ENCODE results near the gene P4HA2.

P4HA2 gene

GRCh38 chr5:132259069-132259851 is 31.6 kb upstream of the P4HA2 start:
- H3K4me1 Mint-ChIP-seq (ENCODE audit: low read depth), result peaks cover 40% of the 10 kb centered on the region
- no peaks in the 10 kb centered on the region for H3K9me3 Mint-ChIP-seq (ENCODE audit: low read depth)
- H3K27ac Mint-ChIP-seq, result no peak overlapping the region
- H3K4me3 Mint-ChIP-seq, result no peak overlapping the region
- no peaks in the 10 kb centered on the region for H3K36me3 Mint-ChIP-seq
- H3K27me3 Mint-ChIP-seq, result peaks cover 7% of the 10 kb centered on the region

DNA sequence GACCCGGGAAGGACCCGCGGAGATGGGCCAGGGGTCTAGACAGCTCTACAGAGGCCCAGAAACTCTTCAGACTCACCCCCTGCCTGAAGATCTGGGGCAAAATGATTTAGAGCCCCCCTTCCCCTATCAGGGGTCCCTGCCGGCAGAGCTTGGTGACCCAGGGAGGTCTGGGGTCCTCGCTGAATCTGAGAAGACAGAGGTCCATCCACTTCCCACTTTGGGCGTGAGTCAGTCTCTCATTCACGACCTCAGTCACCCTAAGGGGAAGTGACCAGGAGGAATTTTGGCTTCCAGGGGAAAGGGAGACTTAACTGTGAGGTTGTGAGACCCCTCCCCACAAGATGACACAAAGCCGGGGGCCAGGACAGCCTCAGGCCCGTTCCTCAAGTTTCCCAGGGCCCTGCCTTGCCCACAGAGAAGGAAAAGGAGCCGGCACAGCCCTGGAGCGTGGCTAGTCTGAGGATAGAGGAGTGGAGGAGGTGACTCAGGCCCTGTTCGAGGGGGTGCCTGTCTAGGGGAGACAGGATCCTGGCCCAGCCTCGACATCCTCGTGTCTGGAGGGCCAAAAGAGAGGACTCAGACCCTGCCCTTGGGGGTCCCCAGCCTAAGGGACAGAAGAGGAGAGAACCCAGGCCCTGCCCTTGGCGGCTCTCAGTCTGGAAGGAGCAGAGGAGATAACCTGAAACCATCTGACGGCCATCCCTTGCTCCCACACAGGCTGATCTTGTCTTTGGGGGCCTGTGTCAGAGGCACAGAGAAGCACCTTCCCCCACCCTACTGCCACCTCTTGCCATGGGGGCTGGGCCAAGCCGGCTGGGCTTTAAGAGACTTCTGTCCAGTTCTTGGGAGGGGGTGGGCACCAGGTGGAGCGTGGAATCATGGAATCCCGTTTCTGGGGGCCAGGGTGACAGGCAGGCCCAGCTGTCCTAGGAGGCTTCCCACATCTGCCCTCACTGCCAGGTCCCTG is 30.7 kb upstream of the P4HA2 start:
- H3K27me3 Mint-ChIP-seq, result peaks cover 7% of the 10 kb centered on the region
- peaks cover 31% of the 10 kb centered on the region for H3K4me1 Mint-ChIP-seq (ENCODE audit: low read depth)
- H3K4me3 Mint-ChIP-seq, result no peak overlapping the region
- H3K9me3 Mint-ChIP-seq (ENCODE audit: low read depth), result no peaks in the 10 kb centered on the region
- H3K36me3 Mint-ChIP-seq, result no peaks in the 10 kb centered on the region
- no peak overlapping the region for H3K27ac Mint-ChIP-seq

DNA sequence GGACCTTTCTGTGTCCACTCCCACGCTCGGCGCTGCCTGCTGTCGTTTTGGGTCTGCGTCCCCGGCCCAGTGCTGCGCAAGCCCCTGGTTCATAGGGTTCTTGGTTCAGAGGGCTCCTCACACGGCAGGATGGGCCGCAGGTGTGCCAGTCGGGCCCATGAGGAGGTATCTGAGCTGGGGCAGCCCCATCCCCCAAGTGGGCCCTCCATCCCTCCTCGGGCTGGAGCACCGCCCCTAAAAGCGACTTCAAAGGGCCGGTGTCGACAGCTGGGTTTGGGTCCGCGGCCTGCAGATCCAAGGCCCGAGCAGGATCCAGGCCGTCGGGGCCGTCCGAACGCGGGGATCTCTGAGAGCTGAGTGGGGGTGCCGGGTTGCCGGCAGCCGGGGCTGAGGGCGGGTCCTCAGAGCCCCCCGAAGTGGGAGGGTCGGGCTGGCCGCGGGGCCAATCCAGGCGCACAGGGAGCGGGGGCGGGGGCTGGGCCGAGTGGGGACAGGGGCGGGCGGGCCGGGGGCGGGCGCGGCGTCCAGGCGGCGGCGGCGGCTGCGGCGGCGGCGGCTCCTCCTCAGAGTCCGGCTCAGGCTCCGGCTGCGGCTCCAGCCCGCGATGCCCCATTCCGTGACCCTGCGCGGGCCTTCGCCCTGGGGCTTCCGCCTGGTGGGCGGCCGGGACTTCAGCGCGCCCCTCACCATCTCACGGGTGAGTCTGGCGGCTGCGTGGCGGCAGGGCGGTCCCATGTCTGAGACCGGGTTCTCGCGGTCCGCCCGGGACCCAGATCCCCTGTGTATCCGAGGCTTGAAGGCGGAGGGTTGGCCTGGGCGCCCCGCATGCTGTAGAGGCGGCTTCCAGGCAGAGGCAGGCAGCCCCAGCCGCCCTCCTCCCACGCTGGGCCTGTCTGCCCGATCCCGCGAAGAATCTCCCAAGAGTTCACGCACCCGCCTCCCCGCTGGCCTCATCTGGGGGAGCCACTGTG is 29.8 kb upstream of the P4HA2 start, which contains the start of gene PDLIM4:
Gene PDLIM4 (plus strand): TSS at position 566 of the 971 bp plus-strand sequence. CDS start 39 bp downstream, at position 605.
- H3K4me3 Mint-ChIP-seq, result peak within 1 kb of the TSS; percentile 63
- H3K4me1 Mint-ChIP-seq (ENCODE audit: low read depth), result peaks cover 24% of the 10 kb centered on the region
- H3K27me3 Mint-ChIP-seq, result peaks cover 7% of the 10 kb centered on the region
- H3K36me3 Mint-ChIP-seq, result no peaks in the 10 kb centered on the region
- H3K27ac Mint-ChIP-seq, result no peak within 1 kb of the TSS
- H3K9me3 Mint-ChIP-seq (ENCODE audit: low read depth), result no peaks in the 10 kb centered on the region

DNA sequence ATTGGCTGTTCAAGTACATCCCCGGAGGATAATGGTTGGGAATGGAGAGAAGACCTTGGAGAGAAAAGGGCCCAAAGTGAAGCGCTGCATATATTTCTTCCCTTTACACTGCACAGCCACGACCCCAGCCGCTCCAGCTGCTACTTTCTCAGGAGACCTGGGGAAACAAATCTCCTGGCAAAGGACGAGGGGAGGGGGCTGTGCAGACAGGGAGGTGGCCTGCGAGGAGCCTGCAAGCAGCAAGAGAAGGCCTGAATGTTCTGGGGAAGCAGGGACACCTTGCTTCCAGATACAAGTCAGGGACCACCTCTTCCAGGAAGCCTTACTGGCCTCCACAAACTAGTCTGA is 29.1 kb upstream of the P4HA2 start:
- Mint-ChIP-seq H3K27ac (no peak overlapping the region), H3K4me1 (ENCODE audit: low read depth) (peaks cover 18% of the 10 kb centered on the region), H3K36me3 (no peaks in the 10 kb centered on the region), H3K9me3 (ENCODE audit: low read depth) (no peaks in the 10 kb centered on the region), H3K4me3 (peak overlapping the region; percentile 63), H3K27me3 (peaks cover 7% of the 10 kb centered on the region)

- Mint-ChIP-seq H3K27me3 (peaks cover 7% of the 10 kb centered on the region), H3K27ac (no peak overlapping the region), H3K9me3 (ENCODE audit: low read depth) (no peaks in the 10 kb centered on the region), H3K4me1 (ENCODE audit: low read depth) (peaks cover 17% of the 10 kb centered on the region), H3K4me3 (peak overlapping the region; percentile 63), H3K36me3 (no peaks in the 10 kb centered on the region)
Measured at GRCh38 chr5:132256086-132256782, 28.6 kb upstream of the P4HA2 start.

- Mint-ChIP-seq H3K27ac (no peak overlapping the region), H3K4me3 (no peak overlapping the region), H3K27me3 (peaks cover 7% of the 10 kb centered on the region), H3K9me3 (ENCODE audit: low read depth) (no peaks in the 10 kb centered on the region), H3K4me1 (ENCODE audit: low read depth) (peaks cover 2% of the 10 kb centered on the region), H3K36me3 (no peaks in the 10 kb centered on the region)
Measured at GRCh38 chr5:132254321-132254977, 26.8 kb upstream of the P4HA2 start.

- no peak overlapping the region for H3K4me3 Mint-ChIP-seq
- H3K4me1 Mint-ChIP-seq (ENCODE audit: low read depth), result peaks cover 2% of the 10 kb centered on the region
- no peak overlapping the region for H3K27ac Mint-ChIP-seq
- H3K36me3 Mint-ChIP-seq, result no peaks in the 10 kb centered on the region
- H3K9me3 Mint-ChIP-seq (ENCODE audit: low read depth), result no peaks in the 10 kb centered on the region
- peaks cover 7% of the 10 kb centered on the region for H3K27me3 Mint-ChIP-seq
Measured at GRCh38 chr5:132253452-132254320, 26.0 kb upstream of the P4HA2 start.

GRCh38 chr5:132253008-132253441 is 25.4 kb upstream of the P4HA2 start:
- peaks cover 2% of the 10 kb centered on the region for H3K4me1 Mint-ChIP-seq (ENCODE audit: low read depth)
- no peaks in the 10 kb centered on the region for H3K9me3 Mint-ChIP-seq (ENCODE audit: low read depth)
- no peaks in the 10 kb centered on the region for H3K36me3 Mint-ChIP-seq
- H3K4me3 Mint-ChIP-seq, result no peak overlapping the region
- no peak overlapping the region for H3K27ac Mint-ChIP-seq
- H3K27me3 Mint-ChIP-seq, result peaks cover 7% of the 10 kb centered on the region

GRCh38 chr5:132251220-132251725 is 23.6 kb upstream of the P4HA2 start:
- Mint-ChIP-seq H3K4me1 (ENCODE audit: low read depth) (no peaks in the 10 kb centered on the region), H3K4me3 (no peak overlapping the region), H3K9me3 (ENCODE audit: low read depth) (peaks cover 8% of the 10 kb centered on the region), H3K36me3 (peaks cover 3% of the 10 kb centered on the region), H3K27me3 (peaks cover 3% of the 10 kb centered on the region), H3K27ac (no peak overlapping the region)

DNA sequence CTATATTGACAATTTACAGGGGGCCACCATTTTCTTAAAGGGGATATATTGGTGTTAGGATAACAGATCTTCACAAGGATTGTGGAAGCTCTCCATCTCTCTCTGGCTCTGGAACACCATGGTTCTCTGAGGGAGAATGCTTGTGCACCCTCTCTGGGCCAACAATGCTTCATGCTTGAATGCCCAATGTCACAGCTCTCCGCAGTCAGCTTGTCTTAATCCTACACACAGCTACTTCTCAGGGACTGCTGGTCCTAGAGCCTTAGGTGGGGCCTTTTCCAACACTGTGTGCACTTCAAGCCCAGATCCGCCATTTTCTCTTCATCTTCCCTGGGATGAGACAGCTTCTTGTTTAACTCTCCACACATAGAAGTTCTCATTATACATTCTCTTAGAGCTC is 22.9 kb upstream of the P4HA2 start:
- Mint-ChIP-seq H3K27me3 (peaks cover 1% of the 10 kb centered on the region), H3K9me3 (ENCODE audit: low read depth) (peaks cover 8% of the 10 kb centered on the region), H3K4me3 (no peak overlapping the region), H3K4me1 (ENCODE audit: low read depth) (no peaks in the 10 kb centered on the region), H3K36me3 (peaks cover 3% of the 10 kb centered on the region), H3K27ac (no peak overlapping the region)

GRCh38 chr5:132246806-132247205 is 19.2 kb upstream of the P4HA2 start:
- Mint-ChIP-seq H3K4me1 (ENCODE audit: low read depth) (no peaks in the 10 kb centered on the region), H3K36me3 (peaks cover 14% of the 10 kb centered on the region), H3K27me3 (peaks cover 2% of the 10 kb centered on the region), H3K4me3 (no peak overlapping the region), H3K27ac (no peak overlapping the region), H3K9me3 (ENCODE audit: low read depth) (peaks cover 14% of the 10 kb centered on the region)

DNA sequence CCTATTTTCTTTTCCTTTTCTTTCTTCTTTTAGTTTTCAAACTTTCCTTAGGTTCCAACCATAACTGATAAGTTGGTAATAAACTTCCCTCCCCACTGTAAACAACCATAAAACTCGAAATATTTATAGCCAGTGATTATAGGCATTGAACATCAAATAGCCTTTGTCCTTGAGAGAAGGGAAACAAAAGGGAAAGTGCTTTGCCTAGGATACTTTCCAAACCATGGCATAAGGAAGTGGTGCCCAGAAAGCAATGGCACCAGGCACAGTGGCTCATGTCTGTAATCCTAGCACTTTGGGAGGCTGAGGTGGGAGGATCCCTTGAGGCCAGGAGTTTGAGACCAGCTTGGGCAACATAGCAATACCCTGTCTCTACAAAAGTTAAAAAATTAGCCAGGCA is 17.9 kb upstream of the P4HA2 start:
- Mint-ChIP-seq H3K36me3 (peaks cover 14% of the 10 kb centered on the region), H3K4me3 (no peak overlapping the region), H3K27me3 (peaks cover 2% of the 10 kb centered on the region), H3K4me1 (ENCODE audit: low read depth) (no peaks in the 10 kb centered on the region), H3K27ac (no peak overlapping the region), H3K9me3 (ENCODE audit: low read depth) (peaks cover 22% of the 10 kb centered on the region)

Data from activated naive CD8-positive, alpha-beta T cell (primary cell).